AG08395 (cell line): ENCODE data around the gene UGT2A3.
"Not testable (repeated sequence)": the region's sequence is repeated elsewhere in the genome, so short reads cannot be mapped to it uniquely, and the experiment has no call there.

Experiments used
- DNase-seq: peaks from one replicate; pipeline ENCODE4 v3.0.0; 2012; ENCODE audit warnings: mixed read lengths, low spot score

Gene UGT2A3

DNA sequence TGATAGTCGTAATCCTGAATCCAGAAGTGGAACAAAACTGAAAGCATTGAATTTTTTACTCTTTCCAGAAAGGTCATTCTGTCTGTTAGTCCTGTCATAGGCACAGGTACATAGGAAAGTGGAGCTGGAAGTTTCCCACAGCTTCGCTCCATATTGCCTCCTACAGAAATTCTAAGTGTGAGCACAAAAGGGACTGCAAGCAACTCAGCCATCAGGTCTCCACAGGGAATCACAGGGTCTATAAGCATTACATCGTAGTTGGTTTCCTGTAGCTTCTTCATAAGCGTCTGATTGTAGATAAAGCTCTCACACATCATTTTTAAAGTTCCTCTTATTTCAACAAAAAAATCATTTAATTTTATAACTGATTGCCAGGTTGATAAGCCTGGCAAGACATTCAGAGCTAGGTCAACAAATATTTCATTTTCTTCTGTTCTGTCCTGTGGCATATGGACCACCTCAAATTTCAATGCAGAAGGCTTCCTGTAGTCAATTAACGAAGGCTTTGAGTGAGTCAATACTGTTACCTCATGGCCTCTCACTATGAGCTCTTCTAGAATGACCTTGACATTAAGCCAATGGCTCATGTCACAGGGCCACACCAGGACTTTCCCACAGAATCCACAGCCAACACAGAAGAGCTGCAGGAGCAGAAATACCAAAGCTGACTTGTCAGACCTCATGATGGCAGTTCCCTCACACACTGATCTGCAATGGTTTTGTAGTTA, at the start of gene UGT2A3:
UGT2A3 (minus strand) TSS at position 727 of the 728 bp plus-strand sequence; CDS start at position 683, 44 bp downstream.
- DNase-seq: no peak

DNA sequence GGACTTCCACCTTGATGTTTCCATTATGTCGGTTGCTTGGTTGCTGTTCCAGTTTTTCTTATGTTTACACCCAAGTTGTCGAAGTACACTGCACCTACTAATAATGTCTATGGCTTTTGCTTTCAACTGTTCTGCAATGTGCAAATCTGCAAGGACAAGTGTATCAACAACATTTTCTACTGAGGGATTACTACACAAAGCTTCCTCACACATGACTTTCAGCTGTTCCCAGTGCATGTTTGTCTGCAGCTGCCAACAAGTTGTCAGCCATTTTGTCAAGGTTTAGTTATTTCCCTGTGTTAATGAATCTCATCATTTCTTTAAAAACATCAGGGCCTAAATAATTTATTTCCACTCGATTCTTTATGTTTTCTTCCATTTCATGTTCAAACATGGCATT, 45.4 kb upstream of the UGT2A3 start:
- no peak for DNase-seq

DNA sequence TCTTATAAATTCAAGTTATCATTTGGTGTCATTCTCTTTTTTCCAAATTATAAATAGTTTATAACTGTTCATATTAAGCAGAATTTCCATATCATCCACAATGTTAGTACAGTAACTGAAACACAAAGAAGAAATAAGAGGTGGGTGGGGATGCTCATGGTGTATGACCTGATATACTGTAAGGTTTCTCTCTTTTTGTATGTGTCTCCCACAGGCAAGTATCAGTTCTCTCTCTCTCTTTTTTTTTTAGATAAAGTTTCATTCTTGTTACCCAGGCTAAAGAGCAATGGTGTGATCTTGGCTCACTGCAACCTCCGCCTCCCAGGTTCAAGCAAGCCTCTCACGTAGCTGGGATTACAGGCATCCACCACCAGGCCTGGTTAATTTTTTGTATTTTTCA, 43.7 kb upstream of the UGT2A3 start:
- DNase-seq: no peak

- DNase-seq: no peak
These were observed 35.4 kb upstream of the UGT2A3 start for GRCh38 chr4:68987007-68987406.

DNA sequence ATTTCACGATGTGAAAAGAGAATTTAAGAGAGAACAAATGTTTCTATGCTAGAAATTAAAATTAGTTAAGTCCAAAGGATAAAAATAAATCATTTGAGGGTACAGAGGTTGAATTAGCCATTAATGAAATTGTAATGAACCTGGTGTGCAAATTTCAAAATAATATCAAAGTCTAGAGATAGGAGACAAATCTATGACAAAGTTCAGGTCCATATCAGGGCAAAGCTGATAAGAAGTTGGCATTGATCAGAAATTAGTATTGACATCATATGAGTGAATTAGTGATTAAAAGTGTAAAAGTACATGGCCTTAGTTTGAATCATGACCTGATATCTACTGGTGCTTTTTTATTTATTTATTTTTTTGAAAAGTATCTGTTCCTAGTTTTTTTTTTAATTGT, 33.8 kb upstream of the UGT2A3 start:
- no peak for DNase-seq

GRCh38 chr4:68984947-68985346, 33.3 kb upstream of the UGT2A3 start:
- DNase-seq: no peak

DNA sequence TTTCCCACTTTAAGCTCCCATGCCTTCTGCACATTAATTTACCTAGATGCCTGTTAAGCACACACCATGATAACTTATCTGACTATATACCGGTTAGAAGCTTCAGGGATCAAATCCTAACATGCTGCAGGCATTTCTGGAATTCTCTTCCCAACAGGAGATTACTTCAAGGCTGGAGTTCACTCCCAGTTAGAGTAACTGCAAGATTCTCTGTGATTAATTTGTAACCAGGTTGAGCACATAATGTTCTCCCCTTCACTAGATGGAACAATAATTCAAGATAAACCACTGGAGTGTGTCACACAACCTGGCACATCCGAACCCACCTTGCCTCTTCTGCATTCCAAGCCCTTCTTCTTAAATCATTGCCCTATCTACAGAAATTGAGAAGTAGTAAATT, 11.8 kb upstream of the UGT2A3 start:
- DNase-seq: no peak

GRCh38 chr4:68962868-68963267, 11.3 kb upstream of the UGT2A3 start:
- DNase-seq: no peak

- no peak for DNase-seq
These were observed 8.9 kb upstream of the UGT2A3 start for GRCh38 chr4:68960294-68961163.

GRCh38 chr4:68959085-68959484, 7.5 kb upstream of the UGT2A3 start:
- DNase-seq: not testable (repeated sequence)

GRCh38 chr4:68954126-68954525, 2.5 kb upstream of the UGT2A3 start:
- no peak for DNase-seq

DNA sequence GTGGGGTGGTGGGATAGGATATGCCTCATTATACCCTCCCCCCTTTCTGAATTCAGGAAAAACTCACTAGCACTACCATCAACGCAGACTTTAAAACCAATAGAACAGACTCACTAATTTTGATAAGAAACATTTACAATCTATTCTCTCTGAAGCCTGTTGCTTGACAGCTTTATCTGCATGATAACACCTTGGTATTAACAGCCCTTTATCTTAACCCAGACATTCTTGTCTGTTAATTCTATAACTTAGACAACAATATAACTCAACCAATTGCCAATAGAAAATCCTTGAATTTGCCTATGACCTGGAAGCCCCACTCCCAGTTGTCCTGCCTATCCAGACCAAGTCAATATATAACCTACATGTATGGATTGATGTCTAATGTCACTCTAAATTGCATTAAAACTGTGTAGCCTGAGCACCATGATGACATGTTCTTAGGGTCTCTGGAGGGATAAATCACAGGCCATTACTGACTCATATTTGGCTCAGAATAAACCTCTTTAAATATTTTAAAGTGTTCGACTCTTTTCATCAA, 1.5 kb upstream of the UGT2A3 start:
- no peak for DNase-seq

DNA sequence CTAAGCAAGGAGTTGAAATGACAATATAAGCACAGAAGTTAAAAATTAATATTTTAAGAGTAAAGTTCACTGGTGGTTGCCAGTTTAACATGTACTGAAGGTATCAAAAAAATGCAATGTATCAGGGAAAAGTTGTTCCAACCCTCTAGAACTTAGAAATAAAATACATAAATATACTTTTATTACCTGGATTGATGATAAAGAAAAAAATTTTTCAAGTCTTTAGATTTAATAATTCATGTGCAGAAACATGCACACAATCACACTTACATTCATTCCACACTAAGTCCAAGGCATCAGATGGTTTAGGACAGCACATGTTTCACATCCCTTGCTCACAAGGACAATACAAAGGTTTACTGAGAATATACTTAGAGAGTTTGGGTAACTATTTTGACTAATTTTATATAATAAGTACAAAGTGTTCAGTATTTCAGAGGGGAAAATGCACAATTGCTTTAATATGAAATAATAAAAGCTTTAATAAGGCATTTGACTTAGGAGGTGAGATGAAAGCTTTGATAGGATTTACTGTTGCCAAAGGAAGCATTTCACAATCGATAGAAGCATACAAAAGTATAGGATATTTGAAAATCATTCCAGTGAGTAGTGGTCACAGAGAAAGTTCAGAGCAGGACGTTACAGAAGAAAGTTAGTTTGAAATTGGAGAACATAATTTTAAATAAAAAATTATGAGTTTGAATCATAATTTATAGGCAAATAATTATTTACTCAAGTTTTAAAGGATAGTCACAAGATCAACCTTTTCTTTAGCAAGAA, 392 bp upstream of the UGT2A3 start:
- DNase-seq: no peak

GRCh38 chr4:68950033-68950432, 1.6 kb downstream of the UGT2A3 start:
- peak; percentile 0 for DNase-seq

DNA sequence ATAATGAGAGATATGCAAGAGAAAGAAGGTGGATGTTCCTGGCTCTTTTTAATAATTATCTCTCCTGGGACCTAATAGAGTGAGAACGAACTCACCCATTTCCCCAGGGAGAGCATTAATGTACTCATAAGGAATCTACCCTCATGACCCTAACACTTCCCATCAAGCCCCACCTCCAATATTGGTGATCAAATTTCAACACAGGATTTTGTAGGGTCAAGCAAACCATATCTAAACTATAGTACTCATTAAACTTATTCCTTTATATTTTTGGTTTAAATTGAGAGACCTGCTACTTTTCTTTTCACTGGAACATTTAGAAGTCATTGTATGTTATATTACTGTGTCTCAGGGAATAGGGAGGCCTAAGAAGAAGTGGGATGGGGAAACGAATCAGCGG, 2.6 kb downstream of the UGT2A3 start:
- DNase-seq: peak; percentile 1

- no peak for DNase-seq
These were observed 3.4 kb downstream of the UGT2A3 start for GRCh38 chr4:68948044-68948743.

DNA sequence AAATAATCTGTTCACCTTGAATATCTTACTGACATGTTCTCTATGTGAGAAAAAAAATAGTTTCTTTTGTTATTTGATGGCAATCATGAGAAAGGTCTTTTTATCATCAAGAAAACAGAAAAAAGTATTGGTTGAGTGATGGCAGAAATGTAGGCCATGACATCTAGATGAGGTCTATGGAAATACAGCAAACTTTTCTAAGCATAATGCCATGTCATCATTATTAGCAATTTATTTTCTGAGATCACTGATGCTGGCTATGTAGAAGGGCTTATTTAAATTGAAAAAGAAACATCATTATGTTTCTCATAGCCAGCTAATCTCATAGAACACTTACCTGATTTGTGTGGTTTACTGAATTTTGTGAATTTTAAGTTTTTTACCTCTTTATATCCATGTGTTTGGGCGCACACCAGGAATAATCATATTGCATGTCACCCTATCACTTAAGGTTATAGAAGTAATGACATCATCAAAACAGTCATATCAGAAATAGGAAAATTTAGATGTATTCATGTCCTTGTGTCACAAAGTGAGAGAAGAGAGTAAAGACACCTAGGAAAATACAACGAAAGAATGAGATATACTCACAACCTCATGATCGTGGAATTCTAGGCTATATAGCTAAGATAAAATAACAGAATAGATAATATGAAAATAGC, 22.4 kb downstream of the UGT2A3 start:
- no peak for DNase-seq

- DNase-seq: no peak
These were observed 24.4 kb downstream of the UGT2A3 start for GRCh38 chr4:68927165-68927564.

- not testable (repeated sequence) for DNase-seq
These were observed 29.4 kb downstream of the UGT2A3 start for GRCh38 chr4:68922202-68922601.

DNA sequence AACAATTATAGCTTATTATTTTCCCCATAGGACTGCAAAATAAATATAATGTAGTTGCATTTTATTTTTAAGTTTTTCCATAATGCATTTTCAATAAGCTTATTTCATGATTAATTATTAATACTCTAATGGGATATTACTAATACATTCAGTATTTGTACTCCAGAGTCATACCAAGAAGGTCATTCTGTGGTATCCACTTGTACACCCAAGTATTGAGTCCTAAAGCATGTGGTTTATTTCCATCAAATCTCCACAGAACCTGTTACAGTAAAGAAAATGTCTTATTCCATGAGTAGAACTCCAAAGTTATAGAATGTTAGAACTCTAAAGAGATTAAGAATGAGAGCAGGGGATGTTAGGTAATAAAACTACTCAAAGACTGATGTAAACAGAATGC, 30.6 kb downstream of the UGT2A3 start:
- no peak for DNase-seq

GRCh38 chr4:68917016-68917415, 34.6 kb downstream of the UGT2A3 start:
- no peak for DNase-seq
